HG03354 (cell line): ENCODE results near the gene USP34.

Source experiments
- ATAC-seq: cut with Tn5 transposase; IDR thresholded peaks from one replicate; pipeline ENCODE4 v1.9.1; 2021; ENCODE audit warnings: mild to moderate bottlenecking; ENCODE audit not compliant: unreplicated experiment, poor library complexity, severe bottlenecking

USP34 gene

GRCh38 chr2:61266632-61267505 lies 204.0 kb downstream of the USP34 start:
- no peak for ATAC-seq

GRCh38 chr2:61263830-61264229 lies 207.1 kb downstream of the USP34 start:
- no peak for ATAC-seq

GRCh38 chr2:61262699-61263098 lies 208.2 kb downstream of the USP34 start:
- no peak for ATAC-seq

- no peak for ATAC-seq
Measured at GRCh38 chr2:61257446-61257845, 213.4 kb downstream of the USP34 start.

GRCh38 chr2:61255580-61256437 lies 215.1 kb downstream of the USP34 start:
- ATAC-seq, result no peak

GRCh38 chr2:61254536-61254935 lies 216.4 kb downstream of the USP34 start:
- no peak for ATAC-seq

- ATAC-seq, result no peak
Measured at GRCh38 chr2:61253136-61253535, 217.8 kb downstream of the USP34 start.

GRCh38 chr2:61252031-61252430 lies 218.9 kb downstream of the USP34 start:
- ATAC-seq, result no peak

- ATAC-seq, result no peak
Measured at GRCh38 chr2:61249521-61250071, 221.3 kb downstream of the USP34 start.

- no peak for ATAC-seq
Measured at GRCh38 chr2:61247204-61247812, 223.6 kb downstream of the USP34 start.

- no peak for ATAC-seq
Measured at GRCh38 chr2:61244694-61245093, 226.2 kb downstream of the USP34 start.

- no peak for ATAC-seq
Measured at GRCh38 chr2:61241266-61241665, 229.6 kb downstream of the USP34 start.

- no peak for ATAC-seq
Measured at GRCh38 chr2:61238219-61239012, 232.5 kb downstream of the USP34 start.

- no peak for ATAC-seq
Measured at GRCh38 chr2:61235716-61236115, 235.2 kb downstream of the USP34 start.

- no peak for ATAC-seq
Measured at GRCh38 chr2:61233581-61233980, 237.3 kb downstream of the USP34 start.

GRCh38 chr2:61229936-61230335 lies 241.0 kb downstream of the USP34 start:
- ATAC-seq, result no peak

- ATAC-seq, result no peak
Measured at GRCh38 chr2:61222567-61222966, 248.3 kb downstream of the USP34 start.

- no peak for ATAC-seq
Measured at GRCh38 chr2:61221819-61222218, 249.1 kb downstream of the USP34 start.

- no peak for ATAC-seq
Measured at GRCh38 chr2:61220768-61221167, 250.1 kb downstream of the USP34 start.
